Lung microvascular endothelial cell (primary cell): Measurements from ENCODE around the gene SKOR2. TPM values are rescaled to one million over a fixed set of nuclear protein-coding genes. Genes with fewer than 3 reads are reported as not detected.

Source experiments
- DNase-seq, 2 donors: peaks; one replicate each; pipeline versions ENCODE4 v3.0.0 to v3.0.0-alpha.2; 2010; ENCODE audit warnings: low read depth in 2 of 2
- total RNA-seq: library from RNA; depleted of rRNA; stranded (reverse); fragments of >200 nt; gene quantifications from 2 replicates; pipeline ENCODE4 v1.2.1, GENCODE V29; 2014

Gene SKOR2
- total RNA-seq, 1 donor from 2014 or later, result not detected

GRCh38 chr18:47260924-47261701, 9.7 kb upstream of the SKOR2 start:
- no peak for DNase-seq

- peak; percentile 66 for DNase-seq
Observed at GRCh38 chr18:47260120-47260923, 8.9 kb upstream of the SKOR2 start.

DNA sequence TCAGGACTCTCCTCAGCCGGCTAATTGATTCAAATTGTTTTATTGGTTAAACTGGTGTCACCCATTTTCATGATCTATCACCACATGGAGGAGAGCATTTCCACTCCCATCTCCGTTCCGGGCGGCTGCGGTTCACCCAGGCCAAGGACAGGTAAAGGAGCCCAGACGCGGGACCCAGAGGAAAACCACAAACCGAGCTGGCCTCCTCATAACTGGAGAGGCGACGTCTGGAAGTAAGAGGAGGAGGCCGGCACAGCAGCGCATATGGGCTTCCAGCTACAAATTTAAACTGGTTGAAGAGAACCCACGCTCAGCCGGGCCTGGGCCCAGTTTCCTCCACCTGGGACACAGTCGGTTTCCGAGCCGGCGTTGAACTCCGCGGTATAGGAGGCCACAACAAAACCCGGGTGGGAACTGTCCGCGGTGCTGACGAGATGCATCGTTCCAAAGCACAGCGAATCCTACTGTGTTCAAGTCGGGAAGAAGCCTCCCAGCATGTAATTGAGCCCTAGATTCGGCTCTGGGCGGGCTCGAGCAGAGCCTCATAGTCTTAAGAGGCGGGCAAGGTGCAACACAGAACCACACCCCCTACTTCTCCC, 3.0 kb upstream of the SKOR2 start:
- peak; percentile 53 to 62 for DNase-seq

GRCh38 chr18:47253101-47253654, 1.7 kb upstream of the SKOR2 start:
- DNase-seq, result no peak

DNA sequence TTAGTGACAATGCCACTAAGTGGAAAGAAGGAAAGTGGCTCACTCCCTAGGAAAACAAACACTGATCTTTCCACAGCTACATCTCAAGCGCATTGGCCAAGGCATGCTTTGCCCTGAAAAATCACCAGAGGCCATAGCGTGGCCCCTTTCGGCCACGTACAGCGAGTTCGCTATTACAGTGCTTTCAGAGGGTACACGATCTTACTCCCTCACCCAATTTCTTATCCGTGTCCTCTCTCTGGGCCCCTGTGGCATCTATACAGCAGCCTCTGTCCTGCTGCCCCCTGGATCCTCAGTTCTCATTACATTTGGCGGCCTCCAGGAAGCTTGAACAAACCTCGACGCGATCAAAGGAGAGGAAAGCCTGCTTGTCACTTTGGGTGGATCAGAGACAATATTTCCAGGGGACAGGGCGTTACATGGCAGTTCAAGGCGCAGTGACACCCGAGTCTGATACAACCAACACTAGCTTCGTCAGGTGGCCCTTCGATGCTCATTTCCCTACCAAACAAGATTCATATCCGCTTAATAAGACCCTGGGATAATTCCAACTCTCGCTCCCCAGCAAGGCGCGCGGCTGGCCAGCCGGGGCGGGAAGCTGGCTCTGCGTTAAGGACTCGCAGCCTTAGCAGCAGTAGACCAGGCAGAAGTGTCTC, 941 bp downstream of the SKOR2 start:
- DNase-seq, result no peak

DNA sequence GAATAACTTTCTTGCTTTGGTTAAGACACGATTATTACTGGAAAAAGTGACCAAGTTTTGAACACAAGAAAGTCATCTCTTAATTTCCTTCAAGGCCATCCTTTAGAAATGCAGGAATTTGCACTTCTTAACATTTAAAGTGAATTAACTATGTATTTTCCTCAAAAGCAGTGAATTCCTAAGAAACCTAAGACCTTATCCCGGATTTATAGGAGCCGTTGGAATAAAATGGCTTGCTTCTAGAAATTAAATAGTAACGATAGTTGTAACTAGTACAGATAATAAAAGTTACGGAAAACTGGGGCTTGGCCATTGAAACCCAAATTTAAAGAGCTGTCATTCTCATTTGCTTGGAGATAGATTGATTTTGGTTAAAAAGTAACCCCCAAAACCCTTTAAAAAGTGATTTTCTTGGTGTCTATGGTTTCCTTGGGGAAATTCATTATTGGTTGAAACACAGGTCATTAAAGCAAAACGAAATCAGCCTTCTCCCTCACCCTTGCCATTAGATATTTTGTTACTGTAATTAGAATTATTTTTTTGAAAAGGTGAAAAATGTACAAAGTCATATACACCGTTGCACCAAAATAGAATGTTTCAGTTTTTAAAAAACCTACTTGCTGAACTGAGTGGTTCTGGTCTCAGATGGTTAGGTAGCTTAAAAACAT, 2.0 kb downstream of the SKOR2 start:
- no peak for DNase-seq

DNA sequence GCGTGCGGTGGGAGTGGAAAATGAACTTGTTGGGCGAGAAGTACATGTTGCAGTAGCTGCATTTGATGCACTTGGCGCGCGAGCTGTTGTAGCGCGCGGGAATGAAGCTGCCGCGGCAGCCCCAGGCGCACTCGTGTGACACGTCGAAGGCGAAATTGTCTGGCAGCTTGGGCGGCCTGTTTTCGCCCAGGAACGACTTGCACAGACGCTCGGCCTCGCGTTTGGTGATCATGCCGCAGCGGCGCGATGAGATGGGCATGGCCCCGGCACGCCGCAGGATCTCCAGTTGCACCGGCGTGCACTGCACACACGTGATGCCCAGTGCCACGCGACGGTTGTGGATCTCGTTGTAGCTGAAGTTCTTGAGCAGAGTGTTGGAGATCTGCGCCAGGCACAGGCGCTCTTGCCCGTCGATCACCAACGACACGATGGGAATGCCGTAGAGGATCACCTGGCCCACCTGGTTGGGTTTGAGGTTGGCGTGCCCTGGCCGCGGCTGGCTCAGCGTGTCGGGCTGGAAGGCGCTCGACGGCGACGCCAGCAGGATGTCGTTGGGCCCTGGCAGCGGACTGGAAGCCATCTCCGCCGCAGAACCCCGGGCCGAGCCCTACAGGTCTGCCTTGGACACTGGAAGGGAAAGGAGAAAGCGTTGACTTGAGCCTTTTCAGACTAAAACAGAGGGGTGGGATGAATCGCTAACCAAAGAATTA, 2.7 kb downstream of the SKOR2 start:
- no peak for DNase-seq

- no peak for DNase-seq
Observed at GRCh38 chr18:47248115-47248603, 3.3 kb downstream of the SKOR2 start.

DNA sequence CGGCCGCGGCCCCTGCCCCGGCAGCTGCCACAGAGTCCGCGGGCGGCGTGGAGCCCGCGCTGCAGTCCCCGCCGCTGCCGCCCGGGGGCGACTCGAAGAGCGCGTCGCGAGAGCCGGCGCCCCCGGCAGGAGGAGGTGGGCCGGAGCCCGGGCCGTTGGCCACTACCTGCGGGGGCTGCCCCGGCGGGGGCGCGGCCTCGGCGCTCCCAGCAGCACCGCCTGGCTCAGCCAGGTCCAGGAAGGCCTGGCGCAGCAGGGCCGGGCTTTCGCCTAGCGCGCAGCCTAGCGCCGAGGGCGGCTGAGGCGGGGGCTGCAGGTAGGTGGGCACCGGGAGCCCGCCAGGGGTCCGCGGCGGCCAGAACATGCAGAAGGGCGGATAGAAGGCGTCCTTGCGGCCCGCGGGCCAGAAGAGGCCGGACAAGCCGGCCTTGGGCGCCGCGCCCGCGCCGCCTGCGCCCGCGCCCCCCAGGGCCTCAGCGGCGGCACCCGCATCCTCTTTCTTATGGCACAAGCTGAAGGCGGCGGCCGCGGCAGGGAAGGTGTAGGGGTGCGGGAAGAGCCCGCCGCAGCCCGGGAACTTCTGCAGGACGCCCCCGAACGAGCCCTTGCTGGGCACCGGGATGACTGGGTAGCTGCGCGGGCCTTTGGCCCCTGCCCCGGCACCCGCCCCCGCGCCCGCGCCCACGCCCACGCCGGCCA, 3.9 kb downstream of the SKOR2 start:
- no peak for DNase-seq

DNA sequence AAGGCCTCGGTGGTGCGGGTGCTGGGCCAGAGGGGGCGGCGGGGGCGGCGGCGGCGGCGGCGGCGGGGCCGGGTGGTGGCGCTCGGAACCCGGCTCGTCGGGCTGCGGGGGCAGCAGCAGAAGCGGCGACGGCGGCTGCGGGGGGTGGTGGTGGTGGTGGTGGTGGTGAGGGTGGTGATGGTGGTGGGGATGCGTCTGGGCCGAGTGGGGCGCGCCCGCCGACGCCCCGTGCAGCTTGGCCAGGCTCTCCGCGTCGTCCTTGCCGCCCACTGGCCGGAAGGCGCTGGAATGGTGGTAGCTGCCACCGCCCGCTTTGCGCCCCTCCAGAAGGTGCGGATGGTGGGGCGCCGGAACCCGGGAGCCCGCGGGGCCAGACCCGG, 4.4 kb downstream of the SKOR2 start:
- no peak for DNase-seq

- DNase-seq, result no peak
Observed at GRCh38 chr18:47246027-47246971, 5.2 kb downstream of the SKOR2 start.

- DNase-seq, result no peak
Observed at GRCh38 chr18:47244086-47244485, 7.4 kb downstream of the SKOR2 start.

DNA sequence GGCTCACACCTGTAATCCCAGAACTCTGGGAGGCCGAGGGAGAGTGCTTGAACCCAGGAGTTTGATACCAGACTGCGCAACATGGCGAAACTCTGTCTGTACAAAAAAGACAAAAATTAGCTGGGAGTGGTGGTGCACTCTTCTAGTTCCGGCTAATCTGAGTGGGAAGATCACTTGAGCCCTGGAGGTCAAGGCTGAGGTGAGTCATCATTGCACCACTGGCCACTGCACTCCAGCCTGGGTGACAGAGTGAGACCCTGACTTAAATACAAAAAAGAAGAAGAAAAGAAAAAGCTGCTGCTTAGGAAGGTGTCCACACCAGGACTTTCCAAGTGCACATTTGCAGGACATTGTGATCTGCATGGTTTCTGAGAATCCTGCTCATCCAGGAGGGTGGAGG, 16.4 kb downstream of the SKOR2 start:
- DNase-seq, result no peak

DNA sequence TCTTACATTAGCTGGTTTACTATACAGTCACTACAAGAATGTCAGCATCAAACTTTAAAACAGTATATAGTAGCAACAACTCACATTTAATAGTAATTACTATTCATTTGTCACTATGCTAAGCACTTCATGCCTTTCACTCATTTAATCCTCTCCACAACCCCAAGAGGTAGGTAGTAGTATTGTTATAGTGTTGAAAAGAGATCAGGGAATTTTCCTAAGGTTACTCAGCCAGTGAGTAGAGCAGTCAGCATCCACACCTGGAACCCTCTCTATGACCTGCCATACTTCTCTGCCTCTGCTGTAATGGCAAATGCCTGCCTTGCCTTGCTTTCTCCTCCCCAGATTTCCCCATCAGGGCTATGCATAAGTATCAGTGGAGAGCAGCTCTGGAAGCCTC, 24.8 kb downstream of the SKOR2 start:
- DNase-seq, result no peak

- DNase-seq, result peak; percentile 73 to 78
Observed at GRCh38 chr18:47215554-47216138, 35.8 kb downstream of the SKOR2 start.

- no peak for DNase-seq
Observed at GRCh38 chr18:47209171-47209570, 42.3 kb downstream of the SKOR2 start.

DNA sequence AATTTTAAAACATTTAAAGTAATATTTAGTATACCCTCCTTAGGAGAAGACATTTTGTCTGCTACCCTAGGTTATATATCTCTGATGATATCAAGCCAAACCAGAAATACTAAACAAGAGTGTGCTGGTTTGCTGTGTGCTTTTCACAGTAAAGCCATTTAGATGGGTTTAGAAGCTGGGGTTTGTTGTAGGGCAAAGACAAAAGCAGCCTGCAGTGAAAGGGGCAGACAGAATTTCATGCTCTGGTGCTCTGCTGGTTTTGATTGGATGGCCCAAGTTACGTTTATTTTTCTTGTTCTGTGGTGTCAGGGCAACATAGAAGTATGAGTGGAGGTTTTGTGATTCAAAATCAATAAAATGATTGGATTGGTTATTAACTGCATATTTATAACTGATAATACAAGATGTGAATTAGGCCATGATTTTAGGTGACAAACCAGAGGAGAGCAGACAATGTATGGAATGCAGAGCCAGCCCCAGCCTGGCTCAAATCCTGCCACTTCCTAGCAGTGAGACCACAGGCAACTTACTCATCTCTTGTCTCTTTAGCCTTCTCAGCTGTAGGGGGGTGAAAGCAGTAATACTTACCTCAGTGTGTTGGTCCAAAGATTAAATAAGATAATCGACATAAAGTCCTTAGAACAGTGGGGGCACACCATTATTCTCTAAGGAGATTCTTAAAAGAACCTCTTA, 44.4 kb downstream of the SKOR2 start:
- DNase-seq, result no peak
